ENCODE measurements around the gene PIAS1.

Gene PIAS1

GRCh38 chr15:68114356-68114755 is 60.2 kb downstream of the PIAS1 start:
- Histone ChIP-seq H3K9ac (ENCODE audit: low read length) (0 out of 2 replicates have a peak overlapping the region, but pooled peaks have one; percentile 9), H3K4me3 (ENCODE audit: insufficient read depth, low read length, poor library complexity, severe bottlenecking) (peak overlapping the region; percentile 19), H2AFZ (ENCODE audit: low read depth, low read length, severe bottlenecking) (no peak overlapping the region), H3K9me2 (replicated peaks; ENCODE audit: insufficient read depth, low read length) (no peaks in the 10 kb centered on the region), H3K27me3 (ENCODE audit: low read length) (no peaks in the 10 kb centered on the region), H3K36me3 (ENCODE audit: low read length) (no peaks in the 10 kb centered on the region), H3K27ac (ENCODE audit: low read depth, low read length) (no peak overlapping the region), H4K20me1 (ENCODE audit: low read depth, low read length) (peaks cover 6% of the 10 kb centered on the region; the same call in 1 of the 2 replicates), H3F3A (ENCODE audit: insufficient read depth) (no peaks in the 10 kb centered on the region), H3K79me2 (ENCODE audit: insufficient read depth, low read length) (peaks cover 89% of the 10 kb centered on the region), H3K4me2 (ENCODE audit: low read depth, low read length, poor library complexity, severe bottlenecking) (peak overlapping the region; percentile 79), H3K9me3 (ENCODE audit: insufficient read depth, low read length) (no peaks in the 10 kb centered on the region)
- TF ChIP-seq EZH2phosphoT487 (conservative IDR thresholded peaks at IDR 0.05; ENCODE audit: low read length) = no peak
- TF ChIP-seq CTCF (IDR thresholded peaks at IDR 0.05; ENCODE audit: insufficient read depth, low read length, poor library complexity, severe bottlenecking) = no peak

- H3K9ac ChIP-seq (ENCODE audit: low read length) = no peak overlapping the region
- no peak overlapping the region for H3K4me3 ChIP-seq (ENCODE audit: insufficient read depth, low read length, poor library complexity, severe bottlenecking)
- peaks cover 90% of the 10 kb centered on the region for H3K79me2 ChIP-seq (ENCODE audit: insufficient read depth, low read length)
- no peaks in the 10 kb centered on the region for H3K9me3 ChIP-seq (ENCODE audit: insufficient read depth, low read length)
- no peaks in the 10 kb centered on the region for H3K36me3 ChIP-seq (ENCODE audit: low read length)
- no peaks in the 10 kb centered on the region for H3K27me3 ChIP-seq (ENCODE audit: low read length)
- peaks cover 6% of the 10 kb centered on the region; the same call in 1 of the 2 replicates for H4K20me1 ChIP-seq (ENCODE audit: low read depth, low read length)
- H3K27ac ChIP-seq (ENCODE audit: low read depth, low read length) = no peak overlapping the region
- H3F3A ChIP-seq (ENCODE audit: insufficient read depth) = no peaks in the 10 kb centered on the region
- H3K4me2 ChIP-seq (ENCODE audit: low read depth, low read length, poor library complexity, severe bottlenecking) = peak overlapping the region; percentile 79
- H3K9me2 ChIP-seq (replicated peaks; ENCODE audit: insufficient read depth, low read length) = no peaks in the 10 kb centered on the region
- H2AFZ ChIP-seq (ENCODE audit: low read depth, low read length, severe bottlenecking) = no peak overlapping the region
- TF ChIP-seq CTCF (IDR thresholded peaks at IDR 0.05; ENCODE audit: insufficient read depth, low read length, poor library complexity, severe bottlenecking) (no peak), EZH2phosphoT487 (conservative IDR thresholded peaks at IDR 0.05; ENCODE audit: low read length) (no peak)
These were observed 60.7 kb downstream of the PIAS1 start for GRCh38 chr15:68114840-68115239.

- TF ChIP-seq CTCF (IDR thresholded peaks at IDR 0.05; ENCODE audit: insufficient read depth, low read length, poor library complexity, severe bottlenecking) (no peak), EZH2phosphoT487 (conservative IDR thresholded peaks at IDR 0.05; ENCODE audit: low read length) (no peak)
- Histone ChIP-seq H4K20me1 (ENCODE audit: low read depth, low read length) (0 out of 2 replicates have a peak, but pooled peaks cover under 1% of the 10 kb centered on the region), H3K27me3 (ENCODE audit: low read length) (no peaks in the 10 kb centered on the region), H3K36me3 (ENCODE audit: low read length) (no peaks in the 10 kb centered on the region; the same call in 1 of the 2 replicates), H3F3A (ENCODE audit: insufficient read depth) (no peaks in the 10 kb centered on the region; the same call in 1 of the 2 replicates), H3K27ac (ENCODE audit: low read depth, low read length) (no peak overlapping the region), H3K79me2 (ENCODE audit: insufficient read depth, low read length) (peaks cover 96% of the 10 kb centered on the region), H3K4me2 (ENCODE audit: low read depth, low read length, poor library complexity, severe bottlenecking) (no peak overlapping the region), H3K9me3 (ENCODE audit: insufficient read depth, low read length) (no peaks in the 10 kb centered on the region), H3K9me2 (replicated peaks; ENCODE audit: insufficient read depth, low read length) (no peaks in the 10 kb centered on the region), H3K9ac (ENCODE audit: low read length) (no peak overlapping the region), H2AFZ (ENCODE audit: low read depth, low read length, severe bottlenecking) (no peak overlapping the region), H3K4me3 (ENCODE audit: insufficient read depth, low read length, poor library complexity, severe bottlenecking) (no peak overlapping the region)
These were observed 70.6 kb downstream of the PIAS1 start for GRCh38 chr15:68124700-68125099.

All from SU-DHL-6 (cell line).